Hepatocyte (in vitro differentiated cells): ENCODE measurements around the gene ACTR3C.

Experiments
- EZH2 ChIP-seq: fragments of 200-600 bp; sonication (generic); IDR thresholded peaks from 2 replicates; pipeline ENCODE4 v1.6.1; 2016; ENCODE audit warnings: antibody characterized with exemption, mild to moderate bottlenecking, borderline replicate concordance
- EZH2phosphoT487 ChIP-seq: fragments of 200-600 bp; sonication (generic); IDR thresholded peaks from one replicate; pipeline ENCODE4 v1.6.1; 2018; ENCODE audit warnings: antibody characterized with exemption, mild to moderate bottlenecking, low read depth, moderate library complexity; ENCODE audit not compliant: unreplicated experiment, severe bottlenecking
- TF ChIP-seq, protein P1 (sequence below): fragments of 200-600 bp; sonication (generic); IDR thresholded peaks from 2 replicates; pipeline ENCODE4 v1.5.1; 2016; ENCODE audit warnings: antibody characterized with exemption, mild to moderate bottlenecking; ENCODE audit not compliant: poor library complexity

DNA sequence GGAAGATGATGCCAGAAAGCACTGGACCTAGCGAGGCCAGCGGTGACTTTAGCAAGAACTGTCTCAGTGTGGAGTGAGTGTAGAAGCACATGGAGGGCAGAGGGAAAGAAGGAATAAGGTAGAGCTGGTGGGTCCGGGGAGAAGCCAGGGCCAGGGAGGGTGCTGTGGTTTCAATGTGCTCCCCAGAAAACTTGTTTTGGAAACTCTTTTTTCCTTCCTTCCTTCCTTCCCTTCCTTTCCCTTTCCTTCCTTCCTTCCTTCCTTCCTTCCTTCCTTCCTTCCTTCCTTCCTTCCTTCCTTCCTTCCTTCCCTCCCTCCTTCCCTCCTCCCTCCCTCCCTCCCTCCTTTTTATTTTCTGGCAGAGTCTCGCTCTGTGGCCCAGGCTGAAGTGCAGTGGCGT, 23.6 kb upstream of the ACTR3C start:
- TF ChIP-seq, protein P1, sequence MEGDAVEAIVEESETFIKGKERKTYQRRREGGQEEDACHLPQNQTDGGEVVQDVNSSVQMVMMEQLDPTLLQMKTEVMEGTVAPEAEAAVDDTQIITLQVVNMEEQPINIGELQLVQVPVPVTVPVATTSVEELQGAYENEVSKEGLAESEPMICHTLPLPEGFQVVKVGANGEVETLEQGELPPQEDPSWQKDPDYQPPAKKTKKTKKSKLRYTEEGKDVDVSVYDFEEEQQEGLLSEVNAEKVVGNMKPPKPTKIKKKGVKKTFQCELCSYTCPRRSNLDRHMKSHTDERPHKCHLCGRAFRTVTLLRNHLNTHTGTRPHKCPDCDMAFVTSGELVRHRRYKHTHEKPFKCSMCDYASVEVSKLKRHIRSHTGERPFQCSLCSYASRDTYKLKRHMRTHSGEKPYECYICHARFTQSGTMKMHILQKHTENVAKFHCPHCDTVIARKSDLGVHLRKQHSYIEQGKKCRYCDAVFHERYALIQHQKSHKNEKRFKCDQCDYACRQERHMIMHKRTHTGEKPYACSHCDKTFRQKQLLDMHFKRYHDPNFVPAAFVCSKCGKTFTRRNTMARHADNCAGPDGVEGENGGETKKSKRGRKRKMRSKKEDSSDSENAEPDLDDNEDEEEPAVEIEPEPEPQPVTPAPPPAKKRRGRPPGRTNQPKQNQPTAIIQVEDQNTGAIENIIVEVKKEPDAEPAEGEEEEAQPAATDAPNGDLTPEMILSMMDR, result no peak
- TF ChIP-seq EZH2phosphoT487 (no peak), EZH2 (no peak)
